NB4 (cell line): ENCODE measurements around the gene MAPK8IP2.

ENCODE experiments used
- DNase-seq: peaks from one replicate; pipeline ENCODE4 v3.0.0; 2010; ENCODE audit warnings: low read depth
- H3K4me3 ChIP-seq: one replicate; pipeline ENCODE4 v1.5.1; 2011; ENCODE audit warnings: mild to moderate bottlenecking, low read depth, low read length, moderate library complexity
- MYC ChIP-seq: IDR thresholded peaks from 2 replicates; pipeline ENCODE4 v1.6.1; 2011; ENCODE audit warnings: low read depth, low read length
- POLR2A ChIP-seq: IDR thresholded peaks from 2 replicates; pipeline ENCODE4 v1.6.1; 2011; ENCODE audit warnings: mild to moderate bottlenecking; ENCODE audit not compliant: insufficient read length; ENCODE audit errors: extremely low read depth
- TF ChIP-seq, protein P1 (sequence below): IDR thresholded peaks from 2 replicates; pipeline ENCODE4 v1.6.1; 2011; ENCODE audit warnings: low read depth, low read length
- TF ChIP-seq, protein P2 (sequence below): IDR thresholded peaks from one replicate; pipeline ENCODE4 v1.5.1; 2012; ENCODE audit warnings: low read depth, low read length

MAPK8IP2 gene

DNA sequence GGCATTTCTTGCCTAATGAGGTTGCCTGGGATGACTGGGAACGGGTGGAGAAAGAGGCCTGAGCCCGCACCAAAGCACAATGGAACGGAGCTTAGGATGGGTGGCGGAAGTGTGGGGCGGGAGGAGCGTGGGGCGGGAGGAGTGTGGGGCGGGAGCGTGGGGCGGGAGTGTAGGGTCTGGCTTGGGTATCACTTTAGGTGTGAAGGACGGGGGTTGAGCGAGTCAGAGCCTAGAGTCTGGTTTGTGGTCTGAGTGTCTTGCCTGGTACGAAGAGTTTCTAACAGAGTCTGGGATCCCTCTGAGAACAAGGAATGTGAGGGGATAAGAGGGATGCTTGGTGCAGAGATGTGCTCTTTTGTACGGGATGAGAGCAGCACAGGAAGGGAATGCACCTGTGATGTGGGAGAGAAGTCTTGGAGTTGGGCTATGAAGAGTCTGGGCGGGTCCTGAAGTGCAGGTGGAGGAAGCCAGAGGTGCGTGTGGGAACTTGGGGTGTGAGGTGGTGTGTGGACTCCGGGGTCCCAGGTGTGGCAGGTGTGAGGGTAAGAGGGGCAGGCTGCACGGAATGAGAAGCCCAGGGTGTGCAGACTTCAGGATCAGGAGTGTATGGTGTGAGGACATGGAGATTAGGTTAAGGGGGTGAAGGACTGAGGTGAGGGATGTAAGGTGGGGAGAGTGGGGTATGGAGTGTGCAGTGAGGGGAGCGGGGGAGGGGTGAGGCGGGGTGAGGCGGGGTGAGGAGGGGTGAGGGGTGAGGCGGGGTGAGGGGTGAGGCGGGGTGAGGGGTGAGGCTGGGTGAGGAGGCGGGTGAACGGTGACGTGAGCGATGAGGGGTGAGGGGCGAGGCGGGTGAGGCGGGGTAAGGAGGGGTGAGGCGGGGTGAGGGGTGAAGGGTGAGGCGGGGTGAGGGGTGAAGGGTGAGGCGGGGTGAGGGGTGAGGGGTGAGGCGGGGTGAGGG is 38.9 kb upstream of the MAPK8IP2 start:
- no peak overlapping the region for H3K4me3 ChIP-seq
- DNase-seq: no peak
- TF ChIP-seq, protein P1, sequence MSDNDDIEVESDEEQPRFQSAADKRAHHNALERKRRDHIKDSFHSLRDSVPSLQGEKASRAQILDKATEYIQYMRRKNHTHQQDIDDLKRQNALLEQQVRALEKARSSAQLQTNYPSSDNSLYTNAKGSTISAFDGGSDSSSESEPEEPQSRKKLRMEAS: no peak
- TF ChIP-seq POLR2A (no peak), MYC (no peak)
- TF ChIP-seq, protein P2, sequence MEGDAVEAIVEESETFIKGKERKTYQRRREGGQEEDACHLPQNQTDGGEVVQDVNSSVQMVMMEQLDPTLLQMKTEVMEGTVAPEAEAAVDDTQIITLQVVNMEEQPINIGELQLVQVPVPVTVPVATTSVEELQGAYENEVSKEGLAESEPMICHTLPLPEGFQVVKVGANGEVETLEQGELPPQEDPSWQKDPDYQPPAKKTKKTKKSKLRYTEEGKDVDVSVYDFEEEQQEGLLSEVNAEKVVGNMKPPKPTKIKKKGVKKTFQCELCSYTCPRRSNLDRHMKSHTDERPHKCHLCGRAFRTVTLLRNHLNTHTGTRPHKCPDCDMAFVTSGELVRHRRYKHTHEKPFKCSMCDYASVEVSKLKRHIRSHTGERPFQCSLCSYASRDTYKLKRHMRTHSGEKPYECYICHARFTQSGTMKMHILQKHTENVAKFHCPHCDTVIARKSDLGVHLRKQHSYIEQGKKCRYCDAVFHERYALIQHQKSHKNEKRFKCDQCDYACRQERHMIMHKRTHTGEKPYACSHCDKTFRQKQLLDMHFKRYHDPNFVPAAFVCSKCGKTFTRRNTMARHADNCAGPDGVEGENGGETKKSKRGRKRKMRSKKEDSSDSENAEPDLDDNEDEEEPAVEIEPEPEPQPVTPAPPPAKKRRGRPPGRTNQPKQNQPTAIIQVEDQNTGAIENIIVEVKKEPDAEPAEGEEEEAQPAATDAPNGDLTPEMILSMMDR: no peak

DNA sequence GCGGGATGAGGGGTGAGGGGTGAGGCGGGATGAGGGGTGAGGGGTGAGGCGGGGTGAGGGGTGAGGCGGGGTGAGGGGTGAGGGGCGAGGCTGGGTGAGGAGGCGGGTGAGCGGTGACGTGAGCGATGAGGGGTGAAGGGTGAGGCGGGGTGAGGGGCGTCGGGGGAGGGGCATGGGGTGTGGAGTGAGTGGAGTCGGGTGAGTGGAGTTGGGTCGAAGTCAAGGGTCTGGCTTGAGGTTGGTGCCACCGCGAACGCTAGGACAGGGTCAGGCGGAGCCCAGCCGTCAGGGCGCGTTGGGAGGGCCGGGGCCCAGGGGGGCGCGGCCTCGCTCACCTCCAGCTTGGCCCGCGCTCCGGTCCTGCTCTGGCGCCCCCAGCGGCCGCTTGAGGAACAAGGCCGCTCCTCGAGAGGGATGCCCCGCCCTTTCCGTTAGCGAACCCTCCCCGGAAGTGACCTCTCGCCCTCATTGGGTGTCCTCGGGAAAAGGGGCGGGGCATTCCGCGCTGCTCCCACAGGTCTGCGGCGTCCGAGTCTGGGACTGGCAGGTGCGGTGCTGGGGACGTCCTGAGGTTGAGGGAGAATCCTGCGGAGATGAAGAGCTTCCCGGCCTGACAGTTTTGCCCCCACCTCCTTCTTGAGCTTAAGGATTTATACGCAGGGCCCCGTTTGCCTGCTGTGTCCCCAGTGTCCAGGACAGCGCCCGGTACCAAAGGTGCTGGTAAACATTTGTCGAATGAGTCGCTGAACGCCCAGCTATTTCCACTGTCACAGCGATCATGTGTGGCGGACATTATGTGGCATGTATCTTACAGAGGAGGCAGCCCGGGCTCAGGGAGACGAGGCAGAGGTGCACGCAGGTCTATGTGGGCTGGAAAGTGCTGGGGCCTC is 37.8 kb upstream of the MAPK8IP2 start, which contains the start of gene SYCE3:
TSS of gene SYCE3 (minus strand) at position 397 of the 890 bp plus-strand sequence. CDS start 6,514 bp downstream, outside the sequence.
- peak; percentile 93 for DNase-seq
- TF ChIP-seq POLR2A (peak; percentile 31), MYC (peak; percentile 36; the same call in 1 of the 2 replicates)
- TF ChIP-seq, protein P1: no peak
- TF ChIP-seq, protein P2: peak; percentile 63
- H3K4me3 ChIP-seq: peak within 1 kb of the TSS; percentile 71

DNA sequence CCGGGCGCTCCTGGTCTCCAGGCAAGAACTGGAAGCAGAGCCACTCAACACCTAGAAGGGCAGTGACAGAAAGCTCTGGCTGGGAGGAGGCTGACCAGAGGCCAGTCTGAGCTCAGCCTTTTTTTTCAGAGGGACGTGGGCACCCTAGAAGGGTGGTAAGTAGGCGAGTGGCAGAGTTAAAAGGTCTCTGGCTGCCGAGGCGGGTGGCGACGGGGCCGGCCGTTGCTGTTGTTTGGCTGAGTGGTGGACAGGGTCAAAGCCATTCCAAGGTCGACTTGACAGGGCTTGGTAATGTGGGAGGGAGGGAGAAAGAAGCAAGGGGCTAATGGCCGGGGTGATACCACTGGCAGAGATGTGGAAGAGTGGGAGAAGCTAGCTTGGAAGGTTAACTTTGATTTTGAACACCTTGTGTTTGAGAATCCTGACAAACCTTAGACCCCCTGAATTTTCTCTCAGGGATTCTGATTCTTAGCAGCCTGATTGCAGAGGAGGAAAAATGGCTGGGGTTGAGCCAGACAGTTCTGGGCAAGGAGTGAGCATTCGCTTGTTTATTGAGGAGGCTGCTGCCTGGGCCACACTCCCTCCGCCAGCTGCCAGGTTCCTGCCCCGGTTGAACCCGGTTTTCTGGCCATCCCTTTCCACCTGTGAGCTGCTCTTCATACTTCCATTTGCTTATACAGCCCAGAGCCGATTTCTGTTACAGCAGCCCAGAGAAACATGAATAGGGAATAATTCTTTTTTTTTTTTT is 37.0 kb upstream of the MAPK8IP2 start:
- no peak for DNase-seq
- peak overlapping the region; percentile 71 for H3K4me3 ChIP-seq
- TF ChIP-seq, protein P1: no peak
- no peak for TF ChIP-seq MYC
- no peak for TF ChIP-seq POLR2A
- TF ChIP-seq, protein P2: no peak

DNA sequence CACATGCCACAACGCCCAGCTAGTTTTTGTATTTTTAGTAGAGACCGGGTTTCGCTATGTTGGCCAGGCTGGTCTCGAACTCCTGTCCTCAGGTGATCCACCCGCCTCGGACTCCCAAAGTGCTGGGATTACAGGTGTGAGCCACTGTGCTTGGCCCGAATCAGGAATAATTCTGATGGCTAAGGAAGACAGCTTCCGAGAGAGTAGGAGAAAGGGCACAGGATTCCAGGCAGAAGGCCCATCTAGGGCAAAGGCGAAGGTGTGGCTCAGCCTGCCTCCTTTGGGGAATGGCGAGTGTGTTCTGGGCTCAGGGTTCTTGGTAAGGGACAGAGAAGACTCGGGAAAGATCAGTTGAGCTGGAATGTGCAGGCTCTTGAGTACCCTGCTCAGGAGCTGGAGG is 36.3 kb upstream of the MAPK8IP2 start:
- no peak for TF ChIP-seq MYC
- TF ChIP-seq, protein P2: no peak
- TF ChIP-seq, protein P1: no peak
- no peak for TF ChIP-seq POLR2A
- no peak overlapping the region for H3K4me3 ChIP-seq
- DNase-seq: no peak
